ENCODE measurements around the gene SPATA33.

DNA sequence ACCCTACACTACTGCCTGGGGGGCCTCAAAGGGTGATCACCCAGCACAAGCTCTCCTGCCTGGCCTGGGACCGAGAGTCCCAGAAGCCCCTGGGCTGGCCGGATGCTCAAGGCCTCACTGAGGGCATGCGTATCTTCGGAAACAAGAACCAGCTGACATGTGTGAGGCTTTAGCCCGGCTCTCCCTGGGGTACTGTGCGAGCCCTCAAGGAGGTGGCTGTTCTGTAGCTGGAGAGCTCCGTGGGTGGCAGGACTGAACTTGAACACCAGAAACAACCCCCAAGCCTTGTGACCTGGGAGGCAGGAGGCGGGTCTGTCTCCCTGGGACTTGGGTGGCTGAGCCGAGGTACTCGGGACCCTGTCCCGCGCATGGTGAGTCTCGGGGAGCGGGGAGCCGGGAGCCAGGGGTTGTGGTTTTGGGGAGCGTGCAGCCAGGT lies 37.2 kb upstream of the SPATA33 start:
- no peak for TF ChIP-seq CTCF (IDR thresholded peaks at IDR 0.05)
- TF ChIP-seq POLR2A (IDR thresholded peaks at IDR 0.05) = no peak

All from uterus (tissue), 2 donors.